GM06990 (cell line): ENCODE measurements around the gene MLLT3.

ENCODE experiments used
- DNase-seq: peaks from one replicate; pipeline ENCODE4 v3.0.0-alpha.2; 2011; ENCODE audit not compliant: insufficient read length; ENCODE audit errors: extremely low read depth
- H3K27me3 ChIP-seq: replicated peaks from 2 replicates; pipeline ENCODE4 v1.6.0; 2011; ENCODE audit warnings: low read length; ENCODE audit not compliant: control insufficient read depth, insufficient read depth
- H3K36me3 ChIP-seq: 2 replicates; pipeline ENCODE4 v1.5.1; 2011; ENCODE audit warnings: low read length; ENCODE audit not compliant: control insufficient read depth, insufficient read depth
- H3K4me3 ChIP-seq: replicated peaks from 2 replicates; pipeline ENCODE4 v1.5.1; 2011; ENCODE audit warnings: low read depth, mild to moderate bottlenecking, control low read depth, low read length
- CTCF ChIP-seq: IDR thresholded peaks from 2 replicates; pipeline ENCODE4 v1.5.1; 2011; ENCODE audit warnings: low read length, control low read depth, mild to moderate bottlenecking, inconsistent platforms; ENCODE audit not compliant: insufficient read depth, poor library complexity, severe bottlenecking

Gene MLLT3

GRCh38 chr9:20384642-20385041, 237.7 kb downstream of the MLLT3 start:
- no peak for DNase-seq
- TF ChIP-seq CTCF = no peak
- H3K27me3 ChIP-seq = no peaks in the 10 kb centered on the region
- H3K4me3 ChIP-seq = no peak overlapping the region
- no peaks in the 10 kb centered on the region; the same call in 1 of the 2 replicates for H3K36me3 ChIP-seq

GRCh38 chr9:20382460-20383071, 239.7 kb downstream of the MLLT3 start:
- no peak for DNase-seq
- no peaks in the 10 kb centered on the region for H3K36me3 ChIP-seq
- no peak overlapping the region for H3K4me3 ChIP-seq
- H3K27me3 ChIP-seq = no peaks in the 10 kb centered on the region
- no peak for TF ChIP-seq CTCF

- Histone ChIP-seq H3K36me3 (no peaks in the 10 kb centered on the region), H3K27me3 (no peaks in the 10 kb centered on the region), H3K4me3 (no peak overlapping the region)
- no peak for DNase-seq
- TF ChIP-seq CTCF = no peak
These were observed 241.8 kb downstream of the MLLT3 start for GRCh38 chr9:20380546-20380945.

GRCh38 chr9:20379804-20380225, 242.5 kb downstream of the MLLT3 start:
- DNase-seq = no peak
- Histone ChIP-seq H3K36me3 (no peaks in the 10 kb centered on the region), H3K27me3 (no peaks in the 10 kb centered on the region), H3K4me3 (no peak overlapping the region)
- TF ChIP-seq CTCF = no peak

GRCh38 chr9:20378851-20379250, 243.4 kb downstream of the MLLT3 start:
- Histone ChIP-seq H3K4me3 (no peak overlapping the region), H3K36me3 (no peaks in the 10 kb centered on the region), H3K27me3 (no peaks in the 10 kb centered on the region)
- no peak for DNase-seq
- no peak for TF ChIP-seq CTCF

- no peak overlapping the region for H3K4me3 ChIP-seq
- no peaks in the 10 kb centered on the region for H3K27me3 ChIP-seq
- no peaks in the 10 kb centered on the region for H3K36me3 ChIP-seq
- TF ChIP-seq CTCF = no peak
- DNase-seq = no peak
These were observed 244.5 kb downstream of the MLLT3 start for GRCh38 chr9:20377790-20378189.
